ENCODE results near the gene LACRT.

Gene LACRT

GRCh38 chr12:54606556-54606955 lies 28.1 kb downstream of the LACRT start:
- H3K4me3 ChIP-seq (ENCODE audit: low read length, poor library complexity, severe bottlenecking), result no peak overlapping the region

GRCh38 chr12:54605138-54605970 lies 29.3 kb downstream of the LACRT start:
- H3K4me1 ChIP-seq (ENCODE audit: insufficient read depth, low read length, poor library complexity, severe bottlenecking), result peaks cover 6% of the 10 kb centered on the region
- no peaks in the 10 kb centered on the region for H3F3A ChIP-seq (ENCODE audit: low read depth)
- H3K79me2 ChIP-seq (ENCODE audit: insufficient read depth, low read length), result no peaks in the 10 kb centered on the region
- no peaks in the 10 kb centered on the region for H4K20me1 ChIP-seq (ENCODE audit: insufficient read depth, low read length, poor library complexity, severe bottlenecking)
- no peak overlapping the region for H2AFZ ChIP-seq (ENCODE audit: low read length)
- H3K9me2 ChIP-seq (replicated peaks; ENCODE audit: low read depth, low read length), result no peaks in the 10 kb centered on the region
- TF ChIP-seq EZH2phosphoT487 (IDR thresholded peaks at IDR 0.05; ENCODE audit: borderline replicate concordance) (no peak), CTCF (conservative IDR thresholded peaks at IDR 0.05; ENCODE audit: low read length) (no peak)
- H3K4me3 ChIP-seq (ENCODE audit: low read length, poor library complexity, severe bottlenecking), result no peak overlapping the region
- H3K4me2 ChIP-seq (ENCODE audit: low read depth, low read length, poor library complexity, severe bottlenecking), result no peak overlapping the region
- no peaks in the 10 kb centered on the region for H3K27me3 ChIP-seq (ENCODE audit: insufficient read depth, low read length, poor library complexity, severe bottlenecking)
- H3K9ac ChIP-seq (ENCODE audit: low read depth, low read length, poor library complexity, severe bottlenecking), result no peak overlapping the region
- H3K9me3 ChIP-seq (ENCODE audit: insufficient read depth, low read depth, low read length), result no peaks in the 10 kb centered on the region
- H3K36me3 ChIP-seq (ENCODE audit: insufficient read depth, low read length), result no peaks in the 10 kb centered on the region

More at GRCh38 chr12:54606556-54606955, 28.1 kb downstream of the LACRT start:
- Histone ChIP-seq H3K4me1 (ENCODE audit: insufficient read depth, low read length, poor library complexity, severe bottlenecking) (peaks cover 6% of the 10 kb centered on the region), H4K20me1 (ENCODE audit: insufficient read depth, low read length, poor library complexity, severe bottlenecking) (no peaks in the 10 kb centered on the region), H3K9me2 (replicated peaks; ENCODE audit: low read depth, low read length) (no peaks in the 10 kb centered on the region), H3K4me2 (ENCODE audit: low read depth, low read length, poor library complexity, severe bottlenecking) (no peak overlapping the region), H3K79me2 (ENCODE audit: insufficient read depth, low read length) (no peaks in the 10 kb centered on the region), H3K36me3 (ENCODE audit: insufficient read depth, low read length) (no peaks in the 10 kb centered on the region), H3F3A (ENCODE audit: low read depth) (no peaks in the 10 kb centered on the region), H2AFZ (ENCODE audit: low read length) (no peak overlapping the region), H3K9ac (ENCODE audit: low read depth, low read length, poor library complexity, severe bottlenecking) (no peak overlapping the region), H3K9me3 (ENCODE audit: insufficient read depth, low read depth, low read length) (no peaks in the 10 kb centered on the region), H3K27me3 (ENCODE audit: insufficient read depth, low read length, poor library complexity, severe bottlenecking) (no peaks in the 10 kb centered on the region)
- TF ChIP-seq EZH2phosphoT487 (IDR thresholded peaks at IDR 0.05; ENCODE audit: borderline replicate concordance) (no peak), CTCF (conservative IDR thresholded peaks at IDR 0.05; ENCODE audit: low read length) (no peak)

GRCh38 chr12:54604436-54604835 lies 30.3 kb downstream of the LACRT start:
- TF ChIP-seq CTCF (conservative IDR thresholded peaks at IDR 0.05; ENCODE audit: low read length), result no peak
- no peak for TF ChIP-seq EZH2phosphoT487 (IDR thresholded peaks at IDR 0.05; ENCODE audit: borderline replicate concordance)
- Histone ChIP-seq H3K36me3 (ENCODE audit: insufficient read depth, low read length) (no peaks in the 10 kb centered on the region), H3F3A (ENCODE audit: low read depth) (no peaks in the 10 kb centered on the region), H3K4me2 (ENCODE audit: low read depth, low read length, poor library complexity, severe bottlenecking) (no peak overlapping the region), H3K9me3 (ENCODE audit: insufficient read depth, low read depth, low read length) (no peaks in the 10 kb centered on the region), H4K20me1 (ENCODE audit: insufficient read depth, low read length, poor library complexity, severe bottlenecking) (no peaks in the 10 kb centered on the region), H3K4me1 (ENCODE audit: insufficient read depth, low read length, poor library complexity, severe bottlenecking) (peaks cover 6% of the 10 kb centered on the region), H3K9me2 (replicated peaks; ENCODE audit: low read depth, low read length) (no peaks in the 10 kb centered on the region), H3K4me3 (ENCODE audit: low read length, poor library complexity, severe bottlenecking) (no peak overlapping the region), H3K27me3 (ENCODE audit: insufficient read depth, low read length, poor library complexity, severe bottlenecking) (no peaks in the 10 kb centered on the region), H3K9ac (ENCODE audit: low read depth, low read length, poor library complexity, severe bottlenecking) (no peak overlapping the region), H3K79me2 (ENCODE audit: insufficient read depth, low read length) (no peaks in the 10 kb centered on the region), H2AFZ (ENCODE audit: low read length) (no peak overlapping the region)
